Measurements from ENCODE around the gene MARCHF11.

The MARCHF11 gene

DNA sequence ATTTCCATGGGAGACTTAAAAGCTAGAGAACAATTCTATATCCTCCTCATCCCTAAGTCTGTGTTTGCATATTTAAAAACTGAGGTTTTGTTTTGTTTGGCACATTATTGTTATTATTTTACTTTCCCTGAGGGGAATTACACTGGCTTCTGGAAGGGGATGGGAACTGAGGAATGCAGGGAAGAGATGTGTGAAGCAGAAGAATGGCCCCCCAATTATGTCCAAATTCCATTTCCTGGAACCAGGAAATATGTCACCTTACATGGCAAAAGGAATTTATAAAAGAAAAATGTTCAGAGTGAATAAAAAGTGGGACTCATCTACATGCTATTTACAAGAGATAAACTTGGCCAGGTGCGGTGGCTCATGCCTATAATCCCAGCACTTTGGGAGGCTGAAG lies 129.8 kb downstream of the MARCHF11 start:
- no peak for DNase-seq

DNA sequence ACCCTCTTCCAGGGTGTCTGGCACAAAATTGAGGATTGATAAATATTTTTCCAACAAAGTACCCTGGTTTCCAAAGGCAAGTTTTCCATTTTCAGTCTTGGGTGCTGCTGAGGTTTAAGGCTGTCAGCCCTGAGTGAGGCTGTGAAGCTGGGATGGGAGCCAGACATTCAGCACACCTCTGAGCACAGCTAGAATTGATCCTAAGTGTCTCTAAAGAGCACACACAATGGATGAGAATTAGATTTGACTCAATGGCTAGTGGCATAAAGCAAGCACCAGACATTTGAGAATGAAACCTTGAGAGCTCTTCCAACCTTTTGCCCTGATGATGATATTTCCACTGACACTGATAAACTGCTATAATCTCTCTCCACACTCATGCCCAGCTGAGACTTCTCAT lies 131.5 kb downstream of the MARCHF11 start:
- DNase-seq = no peak

DNA sequence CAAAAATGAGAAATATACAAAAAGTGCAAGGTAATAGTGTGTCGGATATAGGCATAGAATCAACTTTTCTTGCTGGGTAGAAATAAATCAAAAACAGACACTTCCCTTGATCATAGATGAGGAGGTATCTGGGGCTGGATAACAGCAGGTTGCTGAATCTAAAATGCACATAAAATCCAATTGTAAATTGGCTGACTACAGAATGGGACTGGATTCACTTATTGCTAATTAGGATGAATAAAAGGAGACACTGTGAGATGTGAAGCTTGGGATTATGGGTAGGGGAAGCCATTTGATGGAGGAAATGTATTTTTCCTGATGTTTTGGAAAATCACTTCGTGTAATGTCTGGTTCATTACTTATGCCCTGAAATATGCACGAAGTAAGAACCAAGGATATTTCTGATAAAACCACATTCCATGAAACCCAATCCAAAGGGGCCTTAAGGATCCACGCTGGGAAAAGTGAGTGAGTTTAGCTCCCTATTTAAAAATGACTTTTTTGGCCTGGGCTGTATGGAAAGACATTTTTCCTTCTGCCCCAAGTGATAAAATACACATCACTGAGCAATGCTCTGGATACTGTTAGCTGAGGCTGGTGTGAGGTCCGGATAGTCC lies 136.1 kb downstream of the MARCHF11 start:
- DNase-seq = no peak

DNA sequence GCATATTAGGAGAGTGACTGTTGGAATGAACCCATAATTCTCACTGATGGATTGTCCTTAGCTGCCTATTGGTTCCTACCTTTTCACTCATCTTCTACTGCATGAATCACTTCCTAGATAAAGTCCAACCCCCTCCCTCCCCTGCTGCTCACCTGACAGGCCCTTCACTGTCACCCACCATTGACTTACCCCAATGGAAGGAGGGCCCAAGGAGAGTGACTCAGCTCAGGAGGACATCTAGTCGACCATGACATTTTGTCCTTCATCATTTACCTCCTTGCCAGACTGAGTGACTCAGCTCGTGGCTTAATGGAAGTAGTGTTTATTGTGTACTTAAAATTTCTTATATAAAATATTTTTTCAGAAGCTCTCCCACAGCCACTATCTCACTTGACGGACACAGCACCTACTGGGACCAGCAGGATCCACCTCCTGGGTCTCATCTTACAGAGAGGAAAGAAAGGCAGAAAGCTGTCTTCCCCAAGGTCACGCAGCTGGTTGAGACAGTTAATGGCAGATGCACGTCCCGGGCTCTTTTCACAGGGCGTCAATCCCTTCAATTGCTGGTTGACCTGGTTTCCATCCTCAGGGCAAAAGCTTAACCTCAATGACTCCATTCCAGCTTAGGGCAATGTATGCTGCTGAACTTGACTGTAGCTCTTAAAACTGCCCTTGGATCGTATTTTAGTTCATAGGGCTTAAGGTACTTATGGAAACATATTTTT lies 142.3 kb downstream of the MARCHF11 start:
- DNase-seq = no peak

DNA sequence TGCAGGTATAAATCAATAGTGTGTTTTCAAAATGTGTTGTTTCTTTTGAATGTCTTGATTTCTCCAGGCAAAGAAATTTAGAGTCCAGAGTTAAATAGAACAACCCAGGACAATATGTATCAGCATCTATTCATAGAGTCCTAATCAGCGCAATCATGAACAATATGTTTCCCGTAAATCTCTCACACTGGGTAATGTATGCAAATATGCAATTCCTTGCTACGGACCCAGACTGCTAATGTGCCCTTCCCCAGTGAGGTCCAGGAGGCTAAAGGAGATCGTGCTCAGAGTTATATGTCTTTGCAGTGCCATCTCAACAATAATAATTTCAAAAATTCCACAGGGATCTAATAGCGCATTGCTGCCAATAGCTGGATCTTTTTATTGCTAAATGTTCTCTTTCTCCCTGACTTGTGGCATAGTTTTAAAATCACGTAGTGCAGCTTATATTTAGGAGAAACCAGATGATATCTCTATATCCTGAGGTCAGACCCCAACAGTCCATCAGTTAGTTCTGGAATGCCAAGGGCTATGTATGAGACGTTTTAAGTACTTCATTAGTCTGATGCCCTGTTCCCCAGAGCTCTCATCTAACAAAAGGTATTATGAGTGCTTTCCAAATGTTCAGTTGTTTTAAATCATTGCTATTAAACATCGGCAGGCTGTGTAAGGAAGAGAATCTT lies 145.1 kb downstream of the MARCHF11 start:
- no peak for DNase-seq

DNA sequence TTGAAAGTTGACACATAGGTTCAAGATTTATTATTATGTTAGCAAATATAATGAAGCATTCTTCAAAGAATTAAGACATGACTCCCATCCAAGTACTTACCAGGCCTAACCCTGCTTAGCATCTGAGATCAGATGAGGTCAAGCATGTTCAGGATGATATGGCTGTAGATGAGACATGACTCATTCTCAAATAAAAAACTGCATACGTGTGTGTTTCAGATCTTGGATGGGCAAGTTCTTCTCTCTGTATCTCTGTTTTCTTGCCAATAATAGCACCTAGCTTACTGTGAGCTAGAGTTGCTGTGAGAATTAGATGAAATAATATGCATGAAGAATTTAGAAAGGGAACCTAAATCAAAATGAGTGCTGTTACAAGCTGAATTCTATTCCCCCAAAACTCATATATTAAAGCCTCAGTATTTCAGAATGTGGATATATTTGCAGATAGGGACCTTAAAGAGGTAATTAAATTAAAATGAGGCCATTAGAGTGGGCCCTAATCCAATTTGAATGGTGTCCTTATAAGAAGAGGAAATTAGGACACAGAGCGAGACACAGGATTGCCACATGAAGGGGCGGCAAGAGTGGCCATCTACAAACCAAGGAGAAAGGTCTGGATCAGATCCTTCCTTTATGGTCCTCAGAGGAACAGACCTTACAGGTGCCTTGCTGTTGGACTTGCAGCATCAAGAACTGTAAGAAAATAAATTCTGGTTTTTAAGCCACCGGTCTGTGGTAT lies 146.2 kb downstream of the MARCHF11 start:
- DNase-seq = no peak

DNA sequence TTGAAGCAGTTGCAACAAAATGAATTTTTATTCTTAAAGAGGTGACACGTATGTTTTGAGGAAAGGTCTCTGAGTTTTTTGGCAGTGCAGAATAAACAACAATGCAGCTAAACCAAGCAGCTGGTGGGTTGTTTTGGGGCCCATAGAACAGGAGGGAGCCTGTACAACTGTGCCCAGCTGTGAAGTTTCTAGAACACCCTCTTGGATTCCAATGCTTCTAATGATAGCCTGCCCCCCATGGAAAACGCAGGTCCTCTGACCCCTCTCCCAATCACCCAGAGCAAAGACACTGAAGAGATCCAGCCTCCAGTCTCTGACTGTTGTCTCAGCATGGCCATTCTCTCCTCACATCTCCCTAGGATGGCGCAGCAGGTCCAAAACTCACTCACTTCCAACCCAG lies 150.9 kb downstream of the MARCHF11 start:
- no peak for DNase-seq

DNA sequence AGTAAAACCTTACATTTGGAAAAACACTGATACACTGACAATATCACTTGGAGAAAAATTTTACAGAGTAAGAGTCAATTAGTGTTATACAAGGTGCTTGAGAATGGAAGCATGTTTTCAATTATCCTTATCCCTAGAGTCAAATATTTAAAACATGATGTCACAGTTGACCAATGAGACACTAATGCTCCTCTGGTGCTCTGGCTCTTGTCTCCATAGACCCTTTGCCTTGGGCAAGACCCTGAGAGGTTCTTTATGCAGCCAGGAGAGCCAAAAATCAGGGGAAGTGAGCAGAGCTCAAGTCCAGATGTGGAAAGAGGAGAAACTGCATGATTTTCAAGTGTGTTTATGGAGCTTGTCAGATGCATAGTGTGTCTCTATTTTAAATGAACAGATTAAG lies 153.9 kb downstream of the MARCHF11 start:
- DNase-seq = no peak

DNA sequence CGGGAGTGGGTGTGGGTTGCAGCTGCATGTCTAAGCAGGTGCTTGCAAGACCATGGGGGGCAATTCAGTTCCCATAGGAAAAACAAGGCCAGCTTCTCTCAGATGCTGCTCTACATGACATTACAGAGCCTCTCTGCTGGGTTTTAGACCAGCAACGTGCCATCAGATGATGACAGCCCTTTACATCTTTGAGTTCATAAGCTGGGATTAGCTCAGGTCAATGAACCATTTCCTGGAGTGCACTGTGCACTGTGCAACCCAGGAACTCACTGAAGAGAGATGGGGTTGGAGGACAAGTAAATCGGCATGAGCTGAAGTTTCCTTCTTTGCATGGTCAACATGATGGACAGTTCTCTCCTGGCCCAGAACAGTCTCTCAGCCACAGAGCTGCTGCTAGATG lies 160.6 kb downstream of the MARCHF11 start:
- no peak for DNase-seq

DNA sequence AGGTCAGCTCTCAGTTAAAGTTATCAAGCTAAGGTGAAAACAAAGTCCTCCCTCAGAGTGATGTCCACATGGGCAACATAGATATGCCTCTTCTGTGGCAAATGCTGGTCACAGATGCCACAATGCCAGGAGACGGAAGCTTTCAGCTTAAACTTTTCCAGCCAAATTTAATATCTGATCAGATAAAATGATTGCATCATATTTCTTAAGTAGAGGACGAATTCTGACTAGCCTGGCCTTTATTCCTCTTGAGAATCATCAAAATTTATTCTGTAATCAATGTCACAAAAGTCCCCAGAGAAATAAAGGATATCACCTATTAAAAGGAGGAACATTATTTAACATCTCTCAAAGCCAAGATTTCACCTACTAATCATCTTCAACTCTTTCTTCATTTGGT lies 161.9 kb downstream of the MARCHF11 start:
- DNase-seq = no peak

All from activated gamma-delta T cell (primary cell).